ENCODE measurements around the gene SLC35D1.

DNA sequence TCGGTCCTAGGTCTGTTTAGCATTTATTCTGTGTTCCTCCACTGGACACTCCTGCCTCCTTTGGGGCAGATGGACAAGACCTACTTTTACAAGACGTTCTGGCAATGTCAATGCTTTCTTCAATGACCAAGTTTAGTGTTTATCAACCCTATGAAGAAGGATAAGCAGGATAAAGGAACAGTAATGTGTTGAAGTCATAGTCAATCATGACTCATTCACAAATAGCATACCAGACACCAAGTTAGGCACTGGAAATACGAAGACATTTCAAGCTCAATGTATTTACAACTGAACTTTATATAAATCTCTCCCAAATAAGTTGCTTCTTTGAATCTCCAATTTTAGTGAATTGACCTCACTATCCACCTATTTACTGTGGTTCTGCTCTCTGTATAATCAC lies 4.8 kb upstream of the SLC35D1 start:
- TF ChIP-seq EZH2 (IDR thresholded peaks at IDR 0.05; ENCODE audit: low read depth, low read length, severe bottlenecking), result no peak
- no peak for TF ChIP-seq YY1 (IDR thresholded peaks at IDR 0.05; ENCODE audit: low read depth, low read length)
- TF ChIP-seq, protein P1, sequence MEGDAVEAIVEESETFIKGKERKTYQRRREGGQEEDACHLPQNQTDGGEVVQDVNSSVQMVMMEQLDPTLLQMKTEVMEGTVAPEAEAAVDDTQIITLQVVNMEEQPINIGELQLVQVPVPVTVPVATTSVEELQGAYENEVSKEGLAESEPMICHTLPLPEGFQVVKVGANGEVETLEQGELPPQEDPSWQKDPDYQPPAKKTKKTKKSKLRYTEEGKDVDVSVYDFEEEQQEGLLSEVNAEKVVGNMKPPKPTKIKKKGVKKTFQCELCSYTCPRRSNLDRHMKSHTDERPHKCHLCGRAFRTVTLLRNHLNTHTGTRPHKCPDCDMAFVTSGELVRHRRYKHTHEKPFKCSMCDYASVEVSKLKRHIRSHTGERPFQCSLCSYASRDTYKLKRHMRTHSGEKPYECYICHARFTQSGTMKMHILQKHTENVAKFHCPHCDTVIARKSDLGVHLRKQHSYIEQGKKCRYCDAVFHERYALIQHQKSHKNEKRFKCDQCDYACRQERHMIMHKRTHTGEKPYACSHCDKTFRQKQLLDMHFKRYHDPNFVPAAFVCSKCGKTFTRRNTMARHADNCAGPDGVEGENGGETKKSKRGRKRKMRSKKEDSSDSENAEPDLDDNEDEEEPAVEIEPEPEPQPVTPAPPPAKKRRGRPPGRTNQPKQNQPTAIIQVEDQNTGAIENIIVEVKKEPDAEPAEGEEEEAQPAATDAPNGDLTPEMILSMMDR (IDR thresholded peaks at IDR 0.05; ENCODE audit: control extremely low read depth in 1 of 3, insufficient read depth in 1 of 3, low read depth in 1 of 3, low read length in 3 of 3), result no peak
- TF ChIP-seq POLR2A (IDR thresholded peaks at IDR 0.05; ENCODE audit: control extremely low read depth in 1 of 2, low read depth in 2 of 2, low read length in 2 of 2), result no peak
- no peak for TF ChIP-seq JUN (IDR thresholded peaks at IDR 0.05; ENCODE audit: low read depth, low read length)
- no peak for TF ChIP-seq RNF2 (IDR thresholded peaks at IDR 0.05; ENCODE audit: borderline replicate concordance, low read depth, low read length, missing control alignments, poor library complexity, severe bottlenecking)
- TF ChIP-seq CBX8 (IDR thresholded peaks at IDR 0.05; ENCODE audit: borderline replicate concordance, low read depth, low read length), result no peak
- no peak for TF ChIP-seq RAD21 (IDR thresholded peaks at IDR 0.05 in 1 of 2, conservative IDR thresholded peaks at IDR 0.05 in 1 of 2; ENCODE audit: low read depth in 2 of 2, low read length in 2 of 2)
- no peak for TF ChIP-seq USF2 (IDR thresholded peaks at IDR 0.05; ENCODE audit: low read length)
- TF ChIP-seq EP300 (IDR thresholded peaks at IDR 0.05; ENCODE audit: borderline replicate concordance in 1 of 2, low read depth in 2 of 2, low read length in 2 of 2), result no peak
- TF ChIP-seq SIN3A (conservative IDR thresholded peaks at IDR 0.05 in 1 of 2, IDR thresholded peaks at IDR 0.05 in 1 of 2; ENCODE audit: low read depth in 1 of 2, low read length in 2 of 2), result no peak
- TF ChIP-seq NRF1 (IDR thresholded peaks at IDR 0.05; ENCODE audit: low read depth, low read length), result no peak
- TF ChIP-seq POLR2AphosphoS5 (IDR thresholded peaks at IDR 0.05; ENCODE audit: low read depth, low read length), result no peak
- TF ChIP-seq NANOG (IDR thresholded peaks at IDR 0.05; ENCODE audit: insufficient read depth, low read depth, low read length, poor library complexity, severe bottlenecking), result no peak
